Psoas muscle (tissue), 8 donors: ENCODE results near the gene RBMS3. TPM values are rescaled to one million over a fixed set of nuclear protein-coding genes. Genes with fewer than 3 reads are reported as not detected.

Experiments used
- ATAC-seq, 4 donors: fragments of 200-7000 bp; cut with Tn5 transposase; one replicate each; pipeline ENCODE4 v1.9.1; 2020; ENCODE audit warnings: moderate library complexity in 3 of 4, mild to moderate bottlenecking in 2 of 4
- DNase-seq, 2 donors: peaks; one replicate each; pipeline ENCODE4 v3.0.0-alpha.2; 2020
- H3K27ac ChIP-seq: fragments of 200-600 bp; one replicate; pipeline ENCODE4 v1.8.0; 2022
- H3K27me3 ChIP-seq, 3 donors: fragments of 200-600 bp in 1 of 3; one replicate each; pipeline versions ENCODE4 v1.6.1 to v1.8.0; 2013 to 2022; ENCODE audit warnings: low read length in 2 of 3, mild to moderate bottlenecking in 2 of 3, moderate library complexity in 1 of 3; ENCODE audit not compliant: insufficient read depth in 3 of 3
- H3K36me3 ChIP-seq, 2 donors: fragments of 200-600 bp in 1 of 2; one replicate each; pipeline versions ENCODE4 v1.6.1 to v1.8.0; 2013 to 2022; ENCODE audit warnings: low read depth in 1 of 2, mild to moderate bottlenecking in 1 of 2, moderate library complexity in 1 of 2; ENCODE audit not compliant: insufficient read depth in 1 of 2
- H3K4me1 ChIP-seq: fragments of 200-600 bp; one replicate; pipeline ENCODE4 v1.8.0; 2022
- H3K4me3 ChIP-seq: fragments of 200-600 bp; one replicate; pipeline ENCODE4 v1.8.0; 2022; ENCODE audit warnings: mild to moderate bottlenecking
- H3K9me3 ChIP-seq: fragments of 200-600 bp; one replicate; pipeline ENCODE4 v1.8.0; 2022
- WGBS, 3 donors: extraction: QIAGEN DNeasy Blood & Tissue Kit; methylation state at CpG; one replicate each; pipeline versions ENCODE4 v1.1.6 to v1.1.7; 2013; 5-methylcytosine and 5-hydroxymethylcytosine counted together
- intact Hi-C, 2 donors: fragments of 100-400 bp; cut with DNase I; formaldehyde crosslinking; loops; one replicate each; pipeline versions ENCODE4 v1.11.0 to v1.14.2; 2022
- polyA plus RNA-seq, 3 donors: library from polyadenylated mRNA; stranded (reverse); fragments of 200-250 nt; gene quantifications; one replicate each; pipeline ENCODE4 v1.2.3, GENCODE V29; 2013
- total RNA-seq, 4 donors: library from RNA; stranded (reverse); fragmentation: NEBNext Ultra II Directional in 2 of 4; extraction: Animal tissue kit (Norgen Biotek cat#: 25700) in 2 of 4; gene quantifications; one replicate each; pipeline versions ENCODE4 v1.2.1 to v1.2.4, GENCODE V29; 2021 to 2023
- TF ChIP-seq, protein P1 (sequence below): fragments of 200-600 bp; IDR thresholded peaks from one replicate; pipeline ENCODE4 v1.8.0; 2022; ENCODE audit warnings: antibody characterized with exemption
- donor health status: healthy with polysubstance abuse.
- donor health status: DM: no; HTN: no; CAD: no; lungs with moderate emphysema.
- donor health status: Bipolar disorder and iron deficiency.
- donor health status: healthy.
- donor health status: DM: yes; HTN: yes; CAD: no.
- donor health status: DM: no; HTN: no; CAD: no.
- donor health status: DM: no; HTN: no; CAD: no.
- donor health status: DM: yes; HTN: yes; CAD: no.

RBMS3 gene
- total and polyA plus RNA-seq, 7 donors: 3.8 to 34.5 (median 23.5) TPM

DNA sequence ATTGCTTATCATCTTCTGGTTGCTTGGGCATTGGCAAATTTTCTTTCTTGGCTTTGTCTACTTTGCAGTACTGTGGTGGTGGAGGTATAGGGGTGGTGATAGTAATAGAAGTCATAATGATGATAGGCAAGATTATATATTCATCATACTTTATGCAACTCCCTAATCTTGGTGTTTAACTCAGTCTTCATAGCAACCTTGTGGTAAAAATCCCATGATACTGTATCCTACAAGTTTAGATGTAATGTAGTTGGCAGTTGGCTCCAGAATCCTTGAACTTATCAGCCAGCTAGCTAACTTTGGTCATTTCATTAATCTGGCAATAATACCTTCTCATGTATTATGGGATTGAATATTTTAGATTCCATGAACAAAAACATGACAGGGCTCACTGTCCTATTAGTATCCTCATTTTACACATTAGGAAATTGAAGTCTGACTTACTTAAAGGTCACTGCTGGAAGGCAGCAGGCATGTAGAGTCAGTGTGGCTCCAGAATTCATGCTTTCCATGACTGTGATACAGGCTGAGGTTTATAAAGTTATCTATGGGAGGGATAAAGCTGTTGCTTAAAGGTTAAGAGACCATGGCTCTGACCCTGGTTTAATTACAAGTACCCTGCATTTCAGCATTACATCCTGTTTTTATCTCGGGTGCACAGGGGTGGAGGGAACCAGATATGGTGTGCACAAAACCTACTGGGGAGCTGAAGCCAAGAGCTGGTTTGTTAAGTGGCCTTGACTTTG lies 33.3 kb downstream of the RBMS3 start:
- DNase-seq (no peak), ATAC-seq (no peak)
- Histone ChIP-seq H3K27ac (peak overlapping the region; percentile 25), H3K27me3 (no peaks in the 10 kb centered on the region), H3K9me3 (no peaks in the 10 kb centered on the region), H3K36me3 (no peaks in the 10 kb centered on the region), H3K4me1 (peaks cover 46% of the 10 kb centered on the region), H3K4me3 (no peak overlapping the region)
- TF ChIP-seq, protein P1, sequence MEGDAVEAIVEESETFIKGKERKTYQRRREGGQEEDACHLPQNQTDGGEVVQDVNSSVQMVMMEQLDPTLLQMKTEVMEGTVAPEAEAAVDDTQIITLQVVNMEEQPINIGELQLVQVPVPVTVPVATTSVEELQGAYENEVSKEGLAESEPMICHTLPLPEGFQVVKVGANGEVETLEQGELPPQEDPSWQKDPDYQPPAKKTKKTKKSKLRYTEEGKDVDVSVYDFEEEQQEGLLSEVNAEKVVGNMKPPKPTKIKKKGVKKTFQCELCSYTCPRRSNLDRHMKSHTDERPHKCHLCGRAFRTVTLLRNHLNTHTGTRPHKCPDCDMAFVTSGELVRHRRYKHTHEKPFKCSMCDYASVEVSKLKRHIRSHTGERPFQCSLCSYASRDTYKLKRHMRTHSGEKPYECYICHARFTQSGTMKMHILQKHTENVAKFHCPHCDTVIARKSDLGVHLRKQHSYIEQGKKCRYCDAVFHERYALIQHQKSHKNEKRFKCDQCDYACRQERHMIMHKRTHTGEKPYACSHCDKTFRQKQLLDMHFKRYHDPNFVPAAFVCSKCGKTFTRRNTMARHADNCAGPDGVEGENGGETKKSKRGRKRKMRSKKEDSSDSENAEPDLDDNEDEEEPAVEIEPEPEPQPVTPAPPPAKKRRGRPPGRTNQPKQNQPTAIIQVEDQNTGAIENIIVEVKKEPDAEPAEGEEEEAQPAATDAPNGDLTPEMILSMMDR: no peak
- 13 to 70% (median 21%) methylated on average over 1 of the region's 1 CpG for WGBS, 3 donors
- intact Hi-C loops: no loop called here

DNA sequence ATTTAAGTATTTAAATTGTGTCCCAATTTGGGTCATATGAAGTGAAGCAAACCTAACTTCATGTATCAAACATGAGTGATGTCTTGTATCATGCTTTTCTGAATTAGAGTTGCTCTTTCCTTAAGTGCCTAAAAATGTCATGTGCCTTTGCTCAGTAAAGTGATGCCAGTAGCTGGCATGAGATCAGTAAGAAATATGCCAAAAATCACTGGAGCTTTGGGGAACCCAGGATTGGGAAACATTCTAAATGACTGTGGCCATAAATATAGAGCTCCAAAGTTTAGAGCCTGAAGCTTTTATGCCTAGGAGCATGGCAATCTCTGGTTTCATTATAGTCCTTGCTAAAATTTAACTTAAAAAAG lies 33.8 kb downstream of the RBMS3 start:
- ATAC-seq (no peak), DNase-seq (no peak)
- H3K4me1 ChIP-seq: peaks cover 51% of the 10 kb centered on the region
- intact Hi-C loops: no loop called here
- no peaks in the 10 kb centered on the region for H3K27me3 ChIP-seq
- H3K36me3 ChIP-seq: no peaks in the 10 kb centered on the region
- TF ChIP-seq, protein P1: no peak
- H3K4me3 ChIP-seq: no peak overlapping the region
- H3K27ac ChIP-seq: no peak overlapping the region
- H3K9me3 ChIP-seq: no peaks in the 10 kb centered on the region

DNA sequence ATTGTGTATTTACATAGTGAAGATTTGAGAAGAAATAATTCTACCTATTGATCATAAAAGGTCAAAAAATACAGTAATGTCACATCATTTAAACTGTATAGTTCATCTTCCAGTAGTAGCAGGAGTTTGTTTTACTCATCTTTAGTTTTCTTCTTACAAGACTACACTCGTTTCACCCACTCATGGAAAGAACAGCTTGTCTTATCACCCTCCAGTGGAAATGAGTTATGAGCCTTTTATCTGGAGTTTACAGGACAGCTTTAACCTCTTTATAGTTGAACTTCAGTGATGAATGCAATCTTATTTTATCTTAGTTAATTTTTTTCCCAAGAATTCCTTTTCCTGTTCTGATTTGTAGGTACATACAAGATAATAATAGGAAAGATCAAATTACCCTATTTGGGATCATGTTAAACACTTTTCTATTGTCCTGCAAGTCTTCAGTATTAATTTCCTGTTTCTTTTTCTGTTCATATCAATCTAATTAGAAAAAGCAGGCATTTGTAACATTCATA lies 36.8 kb downstream of the RBMS3 start:
- intact Hi-C loops: no loop called here
- peak overlapping the region; percentile 1 for H3K27ac ChIP-seq
- WGBS, 3 donors: 9 to 34% (median 21%) methylated on average over 1 of the region's 1 CpG
- TF ChIP-seq, protein P1: no peak
- H3K9me3 ChIP-seq: no peaks in the 10 kb centered on the region
- H3K4me1 ChIP-seq: peaks cover 68% of the 10 kb centered on the region
- H3K27me3 ChIP-seq: no peaks in the 10 kb centered on the region
- no peak overlapping the region for H3K4me3 ChIP-seq
- DNase-seq (no peak), ATAC-seq (no peak)
- H3K36me3 ChIP-seq: no peaks in the 10 kb centered on the region

DNA sequence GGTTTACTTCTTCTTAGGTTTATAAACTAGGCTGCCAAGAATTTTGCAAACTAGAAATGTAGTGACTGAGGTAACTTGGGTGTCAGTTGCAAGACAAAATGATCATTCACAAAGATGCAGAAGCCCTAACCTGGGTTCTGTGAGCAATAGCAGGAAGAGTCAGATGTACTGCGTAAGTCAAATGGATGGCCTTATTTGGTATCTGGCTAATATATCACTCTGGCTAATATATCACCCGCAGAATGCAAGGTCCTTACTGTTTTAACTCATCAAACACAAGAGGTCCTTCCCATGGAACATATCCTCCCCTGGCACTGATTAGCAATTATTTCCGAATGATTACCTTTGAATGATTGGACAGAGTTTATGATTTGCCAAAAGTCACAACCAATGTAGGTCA lies 37.4 kb downstream of the RBMS3 start:
- ATAC-seq: peak; percentile 39 to 65 (median 58)
- H3K27me3 ChIP-seq: no peaks in the 10 kb centered on the region
- no peaks in the 10 kb centered on the region for H3K9me3 ChIP-seq
- WGBS, 3 donors: 79 to 95% (median 86%) methylated on average over 3 of the region's 3 CpGs
- no peaks in the 10 kb centered on the region for H3K36me3 ChIP-seq
- no peak for DNase-seq
- H3K4me1 ChIP-seq: peaks cover 67% of the 10 kb centered on the region
- intact Hi-C loops: no loop called here
- TF ChIP-seq, protein P1: no peak
- H3K4me3 ChIP-seq: no peak overlapping the region
- H3K27ac ChIP-seq: peak overlapping the region; percentile 1

DNA sequence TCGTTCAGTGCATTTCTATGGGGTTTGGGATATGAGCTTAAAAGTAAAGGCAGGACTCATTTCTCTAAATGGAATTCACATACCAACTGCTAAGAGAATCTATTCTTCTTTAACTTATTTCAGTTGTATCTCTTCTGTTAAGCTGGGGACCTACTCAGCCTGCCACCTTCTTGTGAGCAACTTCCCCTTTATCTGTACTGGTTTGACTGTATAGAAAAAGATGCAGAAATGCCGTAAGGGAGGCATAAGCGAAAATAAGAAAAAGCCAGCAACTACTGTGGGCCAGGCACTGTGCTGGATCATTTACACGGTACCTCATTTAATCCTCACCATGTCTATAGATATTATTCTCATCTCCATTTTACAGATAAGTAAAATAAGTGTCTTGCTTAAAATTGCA lies 38.4 kb downstream of the RBMS3 start:
- Histone ChIP-seq H3K4me3 (peak overlapping the region; percentile 39), H3K36me3 (no peaks in the 10 kb centered on the region), H3K4me1 (peaks cover 63% of the 10 kb centered on the region), H3K27ac (peak overlapping the region; percentile 67), H3K9me3 (no peaks in the 10 kb centered on the region), H3K27me3 (no peaks in the 10 kb centered on the region)
- intact Hi-C loops: no loop called here
- TF ChIP-seq, protein P1: no peak
- WGBS, 3 donors: 71 to 84% (median 73%) methylated on average over 4 of the region's 4 CpGs
- no peak for DNase-seq
- ATAC-seq: no peak
